Endodermal cell (in vitro differentiated cells): ENCODE results near the gene STIM1. TPM values are rescaled to one million over a fixed set of nuclear protein-coding genes. Genes with fewer than 3 reads are reported as not detected.

Experiments
- DNase-seq: peaks from one replicate; pipeline ENCODE4 v3.0.0-alpha.2; 2017
- H3K27ac ChIP-seq: 2 replicates; pipeline ENCODE4 v1.5.1; 2013; ENCODE audit warnings: mild to moderate bottlenecking, low read depth, low read length, moderate library complexity
- H3K27me3 ChIP-seq: 2 replicates; pipeline ENCODE4 v1.6.1; 2013; ENCODE audit warnings: mild to moderate bottlenecking, low read length, moderate library complexity; ENCODE audit not compliant: insufficient read depth, control insufficient read depth, poor library complexity, severe bottlenecking
- H3K36me3 ChIP-seq: 2 replicates; pipeline ENCODE4 v1.7.0; 2013; ENCODE audit warnings: mild to moderate bottlenecking, low read length, moderate library complexity; ENCODE audit not compliant: control insufficient read depth, insufficient read depth
- H3K4me1 ChIP-seq: one replicate; pipeline ENCODE4 v1.7.0; 2013; ENCODE audit warnings: low read length; ENCODE audit not compliant: control insufficient read depth, insufficient read depth
- H3K4me3 ChIP-seq: 2 replicates; pipeline ENCODE4 v1.5.1; 2013; ENCODE audit warnings: mild to moderate bottlenecking, low read length, moderate library complexity
- H3K9ac ChIP-seq: 2 replicates; pipeline ENCODE4 v1.6.1; 2013; ENCODE audit warnings: mild to moderate bottlenecking, low read length, moderate library complexity; ENCODE audit not compliant: poor library complexity, severe bottlenecking; ENCODE audit errors: extremely low read depth
- H3K9me3 ChIP-seq: 2 replicates; pipeline ENCODE4 v1.6.1; 2013; ENCODE audit warnings: mild to moderate bottlenecking, low read length, moderate library complexity; ENCODE audit not compliant: control insufficient read depth
- H3K27ac Mint-ChIP-seq: 2 replicates; pipeline ENCODE4 v1.8.0; 2020; ENCODE audit warnings: mixed read lengths
- H3K27me3 Mint-ChIP-seq: 2 replicates; pipeline ENCODE4 v1.8.0; 2021; ENCODE audit warnings: mild to moderate bottlenecking, mixed read lengths; ENCODE audit not compliant: insufficient read depth
- H3K36me3 Mint-ChIP-seq: 2 replicates; pipeline ENCODE4 v1.8.0; 2020; ENCODE audit warnings: low read depth, mixed read lengths
- H3K4me1 Mint-ChIP-seq: 2 replicates; pipeline ENCODE4 v1.8.0; 2020; ENCODE audit warnings: mixed read lengths
- H3K4me3 Mint-ChIP-seq: 2 replicates; pipeline ENCODE4 v1.8.0; 2020; ENCODE audit warnings: mild to moderate bottlenecking, moderate library complexity, mixed read lengths
- H3K9me3 Mint-ChIP-seq: 2 replicates; pipeline ENCODE4 v1.8.0; 2020; ENCODE audit warnings: mild to moderate bottlenecking, mixed read lengths
- CTCF ChIP-seq: fragments of 200-600 bp; sonication (generic); conservative IDR thresholded peaks from 2 replicates; pipeline ENCODE4 v1.5.0; 2021; ENCODE audit warnings: antibody characterized with exemption, mild to moderate bottlenecking
- WGBS, 2 experiments: methylation state at CpG; one replicate each; pipeline versions ENCODE4 v1.1.5 to v1.1.7; 2013; ENCODE audit warnings: missing lambda C conversion rate in 2 of 2, mixed read lengths in 1 of 2; ENCODE audit not compliant: insufficient coverage in 1 of 2, insufficient read length in 1 of 2; 5-methylcytosine and 5-hydroxymethylcytosine counted together
- total RNA-seq, 2 donors: library from RNA; stranded (reverse); fragmentation: NEBNext Ultra II Directional in 1 of 2; extraction: Animal tissue kit (Norgen Biotek cat#: 25700) in 1 of 2; gene quantifications; 2 replicates in 1 of 2; 3 replicates in 1 of 2; pipeline ENCODE4 v1.2.1, GENCODE V29; 2021

Gene STIM1
- total RNA-seq, 2 donors from 2014 or later: 20.9 to 27.9 TPM

- 91 to 94% methylated on average over 1 to 3 of the region's 3 CpGs for WGBS, 2 experiments
- H3K36me3 Mint-ChIP-seq: no peaks in the 10 kb centered on the region
- Histone ChIP-seq H3K27ac (no peak overlapping the region), H3K4me3 (no peak overlapping the region), H3K4me1 (no peaks in the 10 kb centered on the region), H3K27me3 (no peaks in the 10 kb centered on the region), H3K36me3 (no peaks in the 10 kb centered on the region), H3K9ac (no peak overlapping the region), H3K9me3 (no peaks in the 10 kb centered on the region)
- no peaks in the 10 kb centered on the region for H3K9me3 Mint-ChIP-seq
- H3K4me1 Mint-ChIP-seq: peaks cover 11% of the 10 kb centered on the region
- no peak for TF ChIP-seq CTCF
- H3K27ac Mint-ChIP-seq: no peak overlapping the region
- no peaks in the 10 kb centered on the region for H3K27me3 Mint-ChIP-seq
- no peak for DNase-seq
- no peak overlapping the region for H3K4me3 Mint-ChIP-seq
Measured at GRCh38 chr11:3969200-3969599, 113.7 kb downstream of the STIM1 start.

GRCh38 chr11:3969613-3970012 lies 114.1 kb downstream of the STIM1 start:
- Histone ChIP-seq H3K4me3 (no peak overlapping the region), H3K27ac (no peak overlapping the region), H3K27me3 (no peaks in the 10 kb centered on the region), H3K9me3 (no peaks in the 10 kb centered on the region), H3K4me1 (no peaks in the 10 kb centered on the region), H3K9ac (no peak overlapping the region), H3K36me3 (no peaks in the 10 kb centered on the region)
- Mint-ChIP-seq H3K4me3 (no peak overlapping the region), H3K27me3 (no peaks in the 10 kb centered on the region), H3K36me3 (no peaks in the 10 kb centered on the region), H3K27ac (no peak overlapping the region), H3K4me1 (peaks cover 9% of the 10 kb centered on the region), H3K9me3 (no peaks in the 10 kb centered on the region)
- TF ChIP-seq CTCF: no peak
- WGBS, 2 experiments: 84% methylated on average over 1 of the region's 1 CpG; no CpG with 5 or more reads in 1 of the 2 experiments
- DNase-seq: no peak

- Mint-ChIP-seq H3K4me3 (no peak overlapping the region), H3K27ac (no peak overlapping the region), H3K36me3 (no peaks in the 10 kb centered on the region), H3K27me3 (no peaks in the 10 kb centered on the region), H3K4me1 (peaks cover 13% of the 10 kb centered on the region), H3K9me3 (no peaks in the 10 kb centered on the region)
- no peak for TF ChIP-seq CTCF
- Histone ChIP-seq H3K9me3 (no peaks in the 10 kb centered on the region), H3K36me3 (no peaks in the 10 kb centered on the region), H3K27ac (no peak overlapping the region), H3K4me3 (no peak overlapping the region), H3K27me3 (no peaks in the 10 kb centered on the region), H3K4me1 (no peaks in the 10 kb centered on the region), H3K9ac (no peak overlapping the region)
- WGBS, 2 experiments: 94 to 98% methylated on average over 2 of the region's 2 CpGs
- DNase-seq: no peak
Measured at GRCh38 chr11:3970108-3970507, 114.6 kb downstream of the STIM1 start.
